HCT116 (cell line): ENCODE measurements around the gene SIRPB1. TPM values are rescaled to one million over a fixed set of nuclear protein-coding genes. Genes with fewer than 3 reads are reported as not detected.

ENCODE experiments used
- ATAC-seq: fragments of 200-7000 bp; cut with Tn5 transposase; 2 replicates; pipeline ENCODE4 v1.9.1; 2020; ENCODE audit warnings: mild to moderate bottlenecking, moderate library complexity
- BruUV-seq: library from RNA; stranded (reverse); fragments of 400-500 nt; replicated peaks from 2 replicates; lab custom pipeline; 2021; lab: Mats Ljungman, UMichigan
- CTCF ChIA-PET: fragments of 300-600 bp; sonication (Branson Sonifier 250); formaldehyde crosslinking; loops from one replicate; lab custom pipeline; 2021; ENCODE audit warnings: antibody characterized with exemption; lab: Charles Lee
- POLR2A ChIA-PET: fragments of 300-600, 350-600 bp; sonication (Branson Sonifier 250); formaldehyde crosslinking; loops from one replicate; lab custom pipeline; 2021; ENCODE audit warnings: antibody characterized with exemption; lab: Charles Lee
- RAD21 ChIA-PET, 2 experiments: fragments of 300-600 bp; sonication (Branson Sonifier 250); formaldehyde crosslinking; loops; one replicate each; lab custom pipeline; 2023; ENCODE audit warnings: low total read pairs in 2 of 2; ENCODE audit not compliant: uncharacterized antibody in 2 of 2, unreplicated experiment in 2 of 2, low non-redundant PET in 1 of 2; lab: Charles Lee
- DNase-seq: peaks from one replicate; pipeline ENCODE4 v3.0.0-alpha.2; 2010; ENCODE audit warnings: low read depth, low spot score
- H2AFZ ChIP-seq: fragments of 200-600 bp; shearing (Covaris generic), sonication (generic); 2 replicates; pipeline ENCODE4 v1.6.1; 2017; ENCODE audit warnings: low read depth, mixed run types, mixed read lengths, antibody characterized with exemption, low read length; ENCODE audit not compliant: poor library complexity, severe bottlenecking
- H3K27ac ChIP-seq: 2 replicates; pipeline ENCODE4 v1.5.1; 2012; ENCODE audit warnings: low read depth, low read length
- H3K27me3 ChIP-seq: fragments of 200-600 bp; sonication (generic); 2 replicates; pipeline ENCODE4 v1.6.1; 2016; ENCODE audit warnings: mixed run types, low read length, mixed read lengths; ENCODE audit not compliant: insufficient read depth
- H3K36me3 ChIP-seq, 2 experiments: fragments of 200-500 bp in 1 of 2; fragments of 200-600 bp in 1 of 2; sonication (Bioruptor generic) in 1 of 2; sonication (generic) in 1 of 2; 2 replicates each; pipeline versions ENCODE4 v1.5.1 to v1.6.1; 2014 to 2016; ENCODE audit warnings: low read length in 2 of 2, inconsistent platforms in 1 of 2, mixed read lengths in 1 of 2, mixed run types in 1 of 2; ENCODE audit not compliant: insufficient read depth in 2 of 2, control insufficient read depth in 1 of 2
- H3K4me1 ChIP-seq, 2 experiments: fragments of 200-600 bp in 1 of 2; sonication (generic) in 1 of 2; 2 replicates each; pipeline versions ENCODE4 v1.5.1 to v1.6.1; 2012 to 2017; ENCODE audit warnings: low read length in 2 of 2, inconsistent platforms in 1 of 2, mild to moderate bottlenecking in 1 of 2, mixed read lengths in 1 of 2, mixed run types in 1 of 2, moderate library complexity in 1 of 2; ENCODE audit not compliant: insufficient read depth in 2 of 2, control insufficient read depth in 1 of 2
- H3K4me2 ChIP-seq: fragments of 200-600 bp; sonication (generic); 2 replicates; pipeline ENCODE4 v1.6.1; 2017; ENCODE audit warnings: mixed run types, low read length, mixed read lengths
- H3K4me3 ChIP-seq, 2 experiments: fragments of 200-600 bp in 1 of 2; sonication (generic) in 1 of 2; replicated peaks in 1 of 2; 2 replicates each; pipeline ENCODE4 v1.5.1; 2011 to 2016; ENCODE audit warnings: low read length in 2 of 2, control low read depth in 1 of 2, low read depth in 1 of 2, mild to moderate bottlenecking in 1 of 2, mixed read lengths in 1 of 2, mixed run types in 1 of 2
- H3K79me2 ChIP-seq: fragments of 200-600 bp; sonication (generic); 2 replicates; pipeline ENCODE4 v1.6.1; 2017; ENCODE audit warnings: mild to moderate bottlenecking, mixed run types, low read length, moderate library complexity, mixed read lengths; ENCODE audit not compliant: insufficient read depth
- H3K9ac ChIP-seq: fragments of 200-600 bp; sonication (generic); 2 replicates; pipeline ENCODE4 v1.6.1; 2016; ENCODE audit warnings: low read length, mixed read lengths
- H3K9me2 ChIP-seq: fragments of 200-600 bp; sonication (generic), shearing (Covaris generic); 2 replicates; pipeline ENCODE4 v1.6.1; 2017; ENCODE audit warnings: mixed run types, mild to moderate bottlenecking, moderate library complexity; ENCODE audit not compliant: insufficient read depth
- H3K9me3 ChIP-seq, 2 experiments: fragments of 200-500 bp in 1 of 2; fragments of 200-600 bp in 1 of 2; sonication (Bioruptor generic) in 1 of 2; sonication (generic) in 1 of 2; 2 replicates each; pipeline ENCODE4 v1.6.1; 2014 to 2017; ENCODE audit warnings: low read length in 2 of 2, mixed read lengths in 2 of 2, inconsistent platforms in 1 of 2, low read depth in 1 of 2, mild to moderate bottlenecking in 1 of 2, mixed run types in 1 of 2, moderate library complexity in 1 of 2; ENCODE audit not compliant: control insufficient read depth in 1 of 2, insufficient read depth in 1 of 2
- H4K20me1 ChIP-seq: fragments of 200-600 bp; sonication (generic), shearing (Covaris generic); 2 replicates; pipeline ENCODE4 v1.6.1; 2017; ENCODE audit warnings: mixed run types, mild to moderate bottlenecking, moderate library complexity; ENCODE audit not compliant: insufficient read depth
- CBX3 ChIP-seq: IDR thresholded peaks from 2 replicates; pipeline ENCODE4 v1.6.1; 2012; ENCODE audit warnings: low read depth
- CEBPB ChIP-seq: IDR thresholded peaks from 2 replicates; pipeline ENCODE4 v1.6.1; 2012; ENCODE audit warnings: low read depth
- EGR1 ChIP-seq: IDR thresholded peaks from 2 replicates; pipeline ENCODE4 v1.6.1; 2012; ENCODE audit warnings: low read depth
- ELF1 ChIP-seq: IDR thresholded peaks from 2 replicates; pipeline ENCODE4 v1.6.1; 2012; ENCODE audit warnings: low read depth, borderline replicate concordance
- EZH2phosphoT487 ChIP-seq: fragments of 200-600 bp; IDR thresholded peaks from 2 replicates; pipeline ENCODE4 v1.6.1; 2018; ENCODE audit warnings: antibody characterized with exemption, borderline replicate concordance
- FOSL1 ChIP-seq: IDR thresholded peaks from 2 replicates; pipeline ENCODE4 v1.6.1; 2012; ENCODE audit warnings: low read depth
- POLR2A ChIP-seq: IDR thresholded peaks from 2 replicates; pipeline ENCODE4 v1.7.0; 2011; ENCODE audit warnings: borderline replicate concordance; ENCODE audit not compliant: insufficient read depth, insufficient read length; ENCODE audit errors: extremely low read depth
- POLR2AphosphoS5 ChIP-seq: IDR thresholded peaks from 2 replicates; pipeline ENCODE4 v1.6.1; 2011; ENCODE audit warnings: mild to moderate bottlenecking, low read depth, low read length, moderate library complexity
- RAD21 ChIP-seq: IDR thresholded peaks from 2 replicates; pipeline ENCODE4 v1.6.1; 2012; ENCODE audit warnings: low read depth, mild to moderate bottlenecking
- SIN3A ChIP-seq: IDR thresholded peaks from 2 replicates; pipeline ENCODE4 v1.6.1; 2012; ENCODE audit warnings: low read depth
- SP1 ChIP-seq: IDR thresholded peaks from 2 replicates; pipeline ENCODE4 v1.6.1; 2012; ENCODE audit warnings: low read depth
- SRF ChIP-seq: IDR thresholded peaks from 2 replicates; pipeline ENCODE4 v1.6.1; 2012; ENCODE audit warnings: low read depth
- YY1 ChIP-seq: IDR thresholded peaks from 2 replicates; pipeline ENCODE4 v1.6.1; 2011; ENCODE audit warnings: low read length, low read depth, moderate library complexity, mild to moderate bottlenecking; ENCODE audit not compliant: insufficient replicate concordance; ENCODE audit errors: extremely low read depth
- ZFX ChIP-seq: fragments of 450-650 bp; IDR thresholded peaks from 2 replicates; pipeline ENCODE4 v1.6.1; 2017
- ZNF274 ChIP-seq: fragments of 200-500 bp; sonication (Bioruptor generic); IDR thresholded peaks from 2 replicates; pipeline ENCODE4 v1.6.1; 2014; ENCODE audit warnings: mild to moderate bottlenecking, low read depth, low read length, inconsistent platforms
- intact Hi-C: fragments of 100-400 bp; cut with micrococcal nuclease; formaldehyde crosslinking; loops from 2 replicates; pipeline ENCODE4 v1.10.0; 2022
- total RNA-seq: library from RNA; stranded (reverse); gene quantifications from one replicate; pipeline ENCODE4 v1.2.1, GENCODE V29; 2021; ENCODE audit not compliant: unreplicated experiment
- TF ChIP-seq, protein P1 (sequence below): IDR thresholded peaks from 2 replicates; pipeline ENCODE4 v1.6.1; 2012; ENCODE audit warnings: low read depth
- TF ChIP-seq, protein P2 (sequence below), 3 experiments: fragments of 200-600 bp in 1 of 3; sonication (generic) in 1 of 3; IDR thresholded peaks in 2 of 3; conservative IDR thresholded peaks in 1 of 3; 2 replicates each; pipeline ENCODE4 v1.5.1; 2012 to 2017; ENCODE audit warnings: low read depth in 2 of 3, low read length in 2 of 3, antibody characterized with exemption in 1 of 3, borderline replicate concordance in 1 of 3, control low read depth in 1 of 3, mild to moderate bottlenecking in 1 of 3, mixed read lengths in 1 of 3, mixed run types in 1 of 3, moderate library complexity in 1 of 3; ENCODE audit not compliant: insufficient read depth in 1 of 3
- TF ChIP-seq, protein P3 (sequence below): IDR thresholded peaks from 2 replicates; pipeline ENCODE4 v1.6.1; 2012
- TF ChIP-seq, protein P4 (sequence below): IDR thresholded peaks from 2 replicates; pipeline ENCODE4 v1.6.1; 2012
- TF ChIP-seq, protein P5 (sequence below): IDR thresholded peaks from 2 replicates; pipeline ENCODE4 v1.6.1; 2011; ENCODE audit warnings: mild to moderate bottlenecking, low read length, moderate library complexity; ENCODE audit not compliant: insufficient replicate concordance; ENCODE audit errors: extremely low read depth

Gene SIRPB1
- total RNA-seq, 1 experiment from 2014 or later: 1.9 TPM

DNA sequence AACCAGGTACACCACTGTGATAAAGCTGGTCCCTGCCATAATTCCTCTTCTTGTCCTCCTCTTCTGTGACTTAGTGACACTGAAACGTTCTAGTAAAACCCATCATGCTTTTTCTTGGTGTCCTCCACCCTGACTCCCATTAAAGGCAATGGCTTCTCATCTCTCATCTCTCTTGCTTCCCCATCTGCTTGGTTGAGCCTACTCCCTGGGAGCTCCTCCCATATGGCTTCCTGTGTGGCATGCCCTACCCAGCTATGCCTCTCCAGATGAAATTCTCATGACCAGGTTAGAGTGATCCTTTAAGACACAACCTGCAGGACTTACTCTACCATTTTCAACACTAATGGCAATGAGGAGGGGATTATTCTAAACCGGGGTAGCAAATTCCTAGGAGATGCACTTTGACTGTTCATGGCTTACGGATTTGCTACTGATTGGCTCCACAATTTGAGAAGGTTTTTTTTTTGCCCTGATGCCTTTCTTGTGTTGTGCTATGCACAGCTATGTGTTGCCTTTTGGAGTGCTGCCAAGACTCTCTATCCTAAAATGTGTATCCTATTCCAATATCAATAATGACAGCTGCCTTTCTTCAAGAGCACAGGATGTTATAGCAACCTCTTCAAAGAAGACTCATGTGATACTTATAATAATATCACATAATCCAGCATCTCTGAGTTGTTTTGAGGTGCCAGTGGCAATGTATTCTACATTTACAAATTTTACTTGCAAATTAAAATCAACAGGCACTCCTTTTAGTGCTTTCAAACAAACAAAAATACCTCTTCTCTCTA, 31.7 kb upstream of the SIRPB1 start:
- H3K4me2 ChIP-seq: no peak overlapping the region
- RAD21 ChIA-PET: no interaction called here
- ATAC-seq (no peak), DNase-seq (no peak)
- H3K9ac ChIP-seq: no peak overlapping the region
- POLR2A ChIA-PET: no interaction called here
- H3K4me1 ChIP-seq: no peaks in the 10 kb centered on the region; a peak in 1 of 4 replicates
- H3K9me2 ChIP-seq: no peaks in the 10 kb centered on the region
- H3K27me3 ChIP-seq: peaks cover 9% of the 10 kb centered on the region
- no TSS peak for BruUV-seq
- no peak overlapping the region for H3K27ac ChIP-seq
- no peak overlapping the region for H2AFZ ChIP-seq
- no peaks in the 10 kb centered on the region for H4K20me1 ChIP-seq
- no peak overlapping the region for H3K4me3 ChIP-seq
- intact Hi-C loops: no loop called here
- no peaks in the 10 kb centered on the region for H3K9me3 ChIP-seq
- no peak for TF ChIP-seq ZFX
- TF ChIP-seq, protein P1, sequence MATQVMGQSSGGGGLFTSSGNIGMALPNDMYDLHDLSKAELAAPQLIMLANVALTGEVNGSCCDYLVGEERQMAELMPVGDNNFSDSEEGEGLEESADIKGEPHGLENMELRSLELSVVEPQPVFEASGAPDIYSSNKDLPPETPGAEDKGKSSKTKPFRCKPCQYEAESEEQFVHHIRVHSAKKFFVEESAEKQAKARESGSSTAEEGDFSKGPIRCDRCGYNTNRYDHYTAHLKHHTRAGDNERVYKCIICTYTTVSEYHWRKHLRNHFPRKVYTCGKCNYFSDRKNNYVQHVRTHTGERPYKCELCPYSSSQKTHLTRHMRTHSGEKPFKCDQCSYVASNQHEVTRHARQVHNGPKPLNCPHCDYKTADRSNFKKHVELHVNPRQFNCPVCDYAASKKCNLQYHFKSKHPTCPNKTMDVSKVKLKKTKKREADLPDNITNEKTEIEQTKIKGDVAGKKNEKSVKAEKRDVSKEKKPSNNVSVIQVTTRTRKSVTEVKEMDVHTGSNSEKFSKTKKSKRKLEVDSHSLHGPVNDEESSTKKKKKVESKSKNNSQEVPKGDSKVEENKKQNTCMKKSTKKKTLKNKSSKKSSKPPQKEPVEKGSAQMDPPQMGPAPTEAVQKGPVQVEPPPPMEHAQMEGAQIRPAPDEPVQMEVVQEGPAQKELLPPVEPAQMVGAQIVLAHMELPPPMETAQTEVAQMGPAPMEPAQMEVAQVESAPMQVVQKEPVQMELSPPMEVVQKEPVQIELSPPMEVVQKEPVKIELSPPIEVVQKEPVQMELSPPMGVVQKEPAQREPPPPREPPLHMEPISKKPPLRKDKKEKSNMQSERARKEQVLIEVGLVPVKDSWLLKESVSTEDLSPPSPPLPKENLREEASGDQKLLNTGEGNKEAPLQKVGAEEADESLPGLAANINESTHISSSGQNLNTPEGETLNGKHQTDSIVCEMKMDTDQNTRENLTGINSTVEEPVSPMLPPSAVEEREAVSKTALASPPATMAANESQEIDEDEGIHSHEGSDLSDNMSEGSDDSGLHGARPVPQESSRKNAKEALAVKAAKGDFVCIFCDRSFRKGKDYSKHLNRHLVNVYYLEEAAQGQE: no peak
- no peak for TF ChIP-seq ELF1
- TF ChIP-seq POLR2A: no peak
- TF ChIP-seq FOSL1: no peak
- no peak for TF ChIP-seq POLR2AphosphoS5
- TF ChIP-seq SRF: no peak
- no peak for TF ChIP-seq EGR1
- no peak for TF ChIP-seq EZH2phosphoT487
- no peak for TF ChIP-seq YY1
- no peak for TF ChIP-seq CBX3
- TF ChIP-seq, protein P2, sequence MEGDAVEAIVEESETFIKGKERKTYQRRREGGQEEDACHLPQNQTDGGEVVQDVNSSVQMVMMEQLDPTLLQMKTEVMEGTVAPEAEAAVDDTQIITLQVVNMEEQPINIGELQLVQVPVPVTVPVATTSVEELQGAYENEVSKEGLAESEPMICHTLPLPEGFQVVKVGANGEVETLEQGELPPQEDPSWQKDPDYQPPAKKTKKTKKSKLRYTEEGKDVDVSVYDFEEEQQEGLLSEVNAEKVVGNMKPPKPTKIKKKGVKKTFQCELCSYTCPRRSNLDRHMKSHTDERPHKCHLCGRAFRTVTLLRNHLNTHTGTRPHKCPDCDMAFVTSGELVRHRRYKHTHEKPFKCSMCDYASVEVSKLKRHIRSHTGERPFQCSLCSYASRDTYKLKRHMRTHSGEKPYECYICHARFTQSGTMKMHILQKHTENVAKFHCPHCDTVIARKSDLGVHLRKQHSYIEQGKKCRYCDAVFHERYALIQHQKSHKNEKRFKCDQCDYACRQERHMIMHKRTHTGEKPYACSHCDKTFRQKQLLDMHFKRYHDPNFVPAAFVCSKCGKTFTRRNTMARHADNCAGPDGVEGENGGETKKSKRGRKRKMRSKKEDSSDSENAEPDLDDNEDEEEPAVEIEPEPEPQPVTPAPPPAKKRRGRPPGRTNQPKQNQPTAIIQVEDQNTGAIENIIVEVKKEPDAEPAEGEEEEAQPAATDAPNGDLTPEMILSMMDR (IDR thresholded peaks at IDR 0.05 in 2 of 3, conservative IDR thresholded peaks at IDR 0.05 in 1 of 3; ENCODE audit: borderline replicate concordance in 1 of 3, insufficient read depth in 1 of 3, low read depth in 2 of 3, low read length in 2 of 3): no peak
- TF ChIP-seq, protein P3, sequence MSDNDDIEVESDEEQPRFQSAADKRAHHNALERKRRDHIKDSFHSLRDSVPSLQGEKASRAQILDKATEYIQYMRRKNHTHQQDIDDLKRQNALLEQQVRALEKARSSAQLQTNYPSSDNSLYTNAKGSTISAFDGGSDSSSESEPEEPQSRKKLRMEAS: no peak
- TF ChIP-seq SIN3A: no peak
- TF ChIP-seq, protein P4, sequence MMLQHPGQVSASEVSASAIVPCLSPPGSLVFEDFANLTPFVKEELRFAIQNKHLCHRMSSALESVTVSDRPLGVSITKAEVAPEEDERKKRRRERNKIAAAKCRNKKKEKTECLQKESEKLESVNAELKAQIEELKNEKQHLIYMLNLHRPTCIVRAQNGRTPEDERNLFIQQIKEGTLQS: no peak
- TF ChIP-seq, protein P5, sequence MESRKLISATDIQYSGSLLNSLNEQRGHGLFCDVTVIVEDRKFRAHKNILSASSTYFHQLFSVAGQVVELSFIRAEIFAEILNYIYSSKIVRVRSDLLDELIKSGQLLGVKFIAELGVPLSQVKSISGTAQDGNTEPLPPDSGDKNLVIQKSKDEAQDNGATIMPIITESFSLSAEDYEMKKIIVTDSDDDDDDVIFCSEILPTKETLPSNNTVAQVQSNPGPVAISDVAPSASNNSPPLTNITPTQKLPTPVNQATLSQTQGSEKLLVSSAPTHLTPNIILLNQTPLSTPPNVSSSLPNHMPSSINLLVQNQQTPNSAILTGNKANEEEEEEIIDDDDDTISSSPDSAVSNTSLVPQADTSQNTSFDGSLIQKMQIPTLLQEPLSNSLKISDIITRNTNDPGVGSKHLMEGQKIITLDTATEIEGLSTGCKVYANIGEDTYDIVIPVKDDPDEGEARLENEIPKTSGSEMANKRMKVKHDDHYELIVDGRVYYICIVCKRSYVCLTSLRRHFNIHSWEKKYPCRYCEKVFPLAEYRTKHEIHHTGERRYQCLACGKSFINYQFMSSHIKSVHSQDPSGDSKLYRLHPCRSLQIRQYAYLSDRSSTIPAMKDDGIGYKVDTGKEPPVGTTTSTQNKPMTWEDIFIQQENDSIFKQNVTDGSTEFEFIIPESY: no peak
- TF ChIP-seq ZNF274: no peak
- TF ChIP-seq RAD21: no peak
- no peak for TF ChIP-seq SP1
- TF ChIP-seq CEBPB: no peak
- H3K36me3 ChIP-seq: no peaks in the 10 kb centered on the region
- no peaks in the 10 kb centered on the region for H3K79me2 ChIP-seq
- CTCF ChIA-PET: no interaction called here
